GM18951 (cell line): ENCODE results near the gene CHD9NB.
"Not testable (repeated sequence)": the region's sequence is repeated elsewhere in the genome, so short reads cannot be mapped to it uniquely, and the experiment has no call there.

Experiments used
- POLR2A ChIP-seq: IDR thresholded peaks from 4 replicates; pipeline ENCODE4 v1.6.1; 2011; ENCODE audit warnings: mild to moderate bottlenecking; ENCODE audit not compliant: insufficient read length, insufficient read depth; ENCODE audit errors: extremely low read depth
- in situ Hi-C: fragments of 300-500 bp; cut with MboI; formaldehyde crosslinking; loops from one replicate; pipeline ENCODE4 v1.12.0; 2022; ENCODE audit warnings: low sequenced_read_pairs, mixed read lengths, inconsistent platforms; ENCODE audit not compliant: unreplicated experiment

CHD9NB gene

DNA sequence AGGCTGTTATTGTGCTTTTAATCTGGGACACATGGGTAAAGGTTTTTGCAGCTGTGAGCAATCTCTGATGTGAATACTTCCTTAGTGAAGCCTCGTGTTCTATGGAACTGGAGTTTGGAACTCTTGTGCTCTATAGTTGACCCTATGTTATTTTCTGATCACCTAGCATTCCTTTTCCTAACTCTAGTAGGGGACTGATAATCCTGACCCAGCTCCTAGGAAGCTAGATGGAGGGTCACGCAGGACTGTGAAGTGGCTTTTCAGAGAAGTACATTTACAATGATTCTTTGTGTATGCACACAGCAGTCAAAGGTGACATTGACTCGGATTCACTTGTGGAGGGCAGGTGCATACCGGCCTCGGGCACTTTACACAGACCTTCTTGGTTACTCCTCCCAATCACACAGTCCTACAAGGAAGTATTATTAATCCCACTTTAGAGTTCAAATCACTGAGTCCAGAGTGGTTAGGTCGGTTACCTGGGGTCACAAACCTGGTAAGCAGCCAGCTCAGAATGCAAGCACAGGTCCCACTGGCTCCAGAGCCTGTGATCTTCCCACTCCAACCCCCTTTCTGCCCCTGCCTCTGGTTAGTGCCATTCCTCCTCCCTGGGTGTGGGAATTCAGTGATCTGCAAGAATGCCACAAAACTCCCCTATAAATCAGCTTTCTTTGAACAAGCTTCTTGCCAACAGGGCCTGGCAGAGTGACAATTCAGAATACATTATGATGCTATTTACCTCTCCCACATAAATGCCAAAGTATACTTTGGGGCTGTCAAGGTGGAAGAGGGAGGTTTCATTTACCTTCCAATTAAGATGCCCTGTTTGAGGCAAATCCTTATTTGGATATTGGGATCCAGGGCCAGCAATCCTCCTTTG, 7.1 kb downstream of the CHD9NB start:
- no peak for TF ChIP-seq POLR2A
- in situ Hi-C loops, result no loop called here

DNA sequence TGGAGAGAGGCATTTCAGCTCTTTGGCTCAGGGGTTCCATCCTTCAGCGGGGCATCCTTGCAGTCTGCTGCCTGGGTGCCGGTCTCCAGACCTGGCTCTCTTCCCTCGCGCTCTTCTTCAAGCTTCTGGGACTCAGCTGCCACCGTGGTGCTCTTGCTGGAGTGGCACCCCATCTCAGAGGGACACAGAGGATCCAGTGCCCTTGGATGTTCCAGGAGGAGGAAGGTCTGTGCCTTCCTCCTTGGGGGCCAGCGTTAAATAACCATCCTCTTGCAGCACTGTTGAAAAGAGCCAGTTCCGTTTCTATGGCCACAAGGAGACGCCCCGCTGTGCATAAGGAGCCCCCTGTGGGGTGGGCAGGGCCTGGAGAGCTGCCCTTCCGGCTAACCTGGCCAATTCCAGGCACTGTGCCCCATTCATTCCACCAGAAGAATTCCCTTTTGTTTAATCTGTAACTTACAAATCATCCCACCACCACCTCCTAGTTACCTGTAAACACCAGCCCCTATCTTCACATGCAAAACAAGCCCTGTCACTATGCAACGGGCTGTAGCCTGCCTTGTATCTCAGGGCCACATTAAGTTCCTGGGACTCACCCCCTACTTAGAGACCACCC, 8.6 kb downstream of the CHD9NB start:
- TF ChIP-seq POLR2A, result no peak
- in situ Hi-C loops, result no loop called here

DNA sequence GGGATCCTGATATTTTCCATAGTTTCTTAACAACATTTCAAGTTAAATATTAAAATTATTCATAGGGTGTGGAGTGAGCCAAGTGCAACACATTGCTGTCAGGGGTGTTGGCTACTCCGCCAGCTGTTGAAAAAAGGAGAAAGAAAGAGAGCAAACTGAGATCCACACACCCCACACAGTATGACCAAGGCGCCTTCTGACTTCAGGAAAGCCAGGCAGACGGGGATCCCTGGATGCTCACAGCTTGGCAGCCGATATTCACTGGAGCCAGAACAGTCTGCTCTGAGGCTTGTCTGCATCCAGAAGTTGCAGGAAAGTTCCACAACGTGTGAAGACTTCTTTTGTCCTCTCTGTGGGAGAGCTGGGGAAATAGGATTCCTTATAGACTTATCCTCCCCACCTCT, 9.3 kb downstream of the CHD9NB start:
- in situ Hi-C loops, result no loop called here

GRCh38 chr16:53042235-53042701, 10.4 kb downstream of the CHD9NB start:
- in situ Hi-C loops, result no loop called here
- no peak for TF ChIP-seq POLR2A

More for the DNA sequence above, 9.3 kb downstream of the CHD9NB start:
- no peak for TF ChIP-seq POLR2A

GRCh38 chr16:53041320-53042051, 11.2 kb downstream of the CHD9NB start:
- in situ Hi-C loops, result no loop called here
- TF ChIP-seq POLR2A, result no peak

DNA sequence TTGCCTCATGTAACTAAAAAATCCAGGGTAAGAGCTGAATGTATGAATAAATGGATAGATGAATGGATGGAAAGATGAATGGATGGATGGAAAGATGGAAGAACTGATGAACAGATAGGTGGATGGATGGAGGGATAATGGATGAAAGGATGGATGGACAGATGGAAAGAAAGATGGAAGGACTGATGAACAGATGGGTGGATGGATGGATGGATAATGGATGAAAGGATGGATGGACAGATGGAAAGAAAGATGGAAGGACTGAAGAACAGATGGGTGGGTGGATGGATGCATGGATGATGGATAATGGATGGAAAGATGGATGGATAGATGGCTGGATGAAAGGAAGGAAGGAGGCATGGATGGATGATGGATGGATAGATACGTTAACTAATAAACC, 11.9 kb downstream of the CHD9NB start:
- in situ Hi-C loops, result no loop called here
- no peak for TF ChIP-seq POLR2A

DNA sequence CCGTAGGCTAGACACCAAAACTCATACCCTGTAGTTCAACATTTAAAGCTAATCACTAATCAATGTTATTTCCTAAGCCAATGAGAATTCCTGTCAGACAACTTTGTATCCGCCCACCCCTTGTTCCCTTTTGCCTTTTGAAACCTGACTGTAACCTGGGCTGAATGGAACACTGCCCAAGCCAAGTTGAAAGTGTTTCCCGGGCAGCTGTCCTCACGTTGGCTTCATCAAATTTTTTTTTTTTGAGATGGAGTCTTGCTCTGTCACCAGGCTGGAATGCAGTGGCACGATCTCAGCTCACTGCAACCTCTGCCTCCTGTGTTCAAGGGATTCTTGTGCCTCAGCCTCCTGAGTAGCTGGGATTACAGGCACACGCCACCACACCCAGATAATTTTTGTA, 16.0 kb downstream of the CHD9NB start:
- in situ Hi-C loops, result not testable (repeated sequence)

GRCh38 chr16:53036066-53036465, 16.6 kb downstream of the CHD9NB start:
- in situ Hi-C loops, result no loop called here
- no peak for TF ChIP-seq POLR2A

DNA sequence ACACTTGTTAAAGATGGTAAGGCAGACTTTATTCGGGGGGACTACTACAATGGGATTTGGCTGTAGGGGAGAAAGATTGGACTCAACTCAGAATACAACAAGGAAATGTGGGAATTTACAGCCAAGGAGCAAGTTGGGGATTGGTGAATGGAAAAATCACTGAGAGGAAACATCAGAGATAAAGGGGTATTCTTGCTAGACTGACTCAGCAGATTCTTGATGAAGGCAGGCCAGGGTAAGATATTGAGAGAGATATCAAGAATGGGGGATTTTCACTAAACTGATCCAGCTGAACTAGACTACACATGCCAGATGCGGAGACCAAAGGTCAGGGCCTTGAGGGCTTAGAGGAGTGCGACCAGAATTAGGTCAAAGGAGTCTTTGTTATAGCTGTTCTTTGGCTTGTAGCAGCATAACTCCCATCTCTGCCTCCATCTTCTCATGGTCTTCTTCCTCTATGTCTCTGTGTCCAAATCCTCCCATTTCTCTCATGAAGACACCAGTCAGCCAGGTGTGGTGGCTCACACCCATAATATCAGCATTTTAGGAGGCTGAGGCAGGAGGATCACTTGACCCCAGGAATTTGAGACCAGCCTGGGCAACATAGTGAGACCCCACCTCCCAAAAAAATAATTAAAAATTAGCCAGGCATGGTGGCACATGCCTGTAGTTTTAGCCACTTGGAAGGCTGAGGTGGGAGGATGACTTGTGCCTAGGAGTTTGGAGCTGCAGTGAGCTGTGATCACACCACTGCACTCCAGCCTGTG, 17.3 kb downstream of the CHD9NB start:
- in situ Hi-C loops, result no loop called here

DNA sequence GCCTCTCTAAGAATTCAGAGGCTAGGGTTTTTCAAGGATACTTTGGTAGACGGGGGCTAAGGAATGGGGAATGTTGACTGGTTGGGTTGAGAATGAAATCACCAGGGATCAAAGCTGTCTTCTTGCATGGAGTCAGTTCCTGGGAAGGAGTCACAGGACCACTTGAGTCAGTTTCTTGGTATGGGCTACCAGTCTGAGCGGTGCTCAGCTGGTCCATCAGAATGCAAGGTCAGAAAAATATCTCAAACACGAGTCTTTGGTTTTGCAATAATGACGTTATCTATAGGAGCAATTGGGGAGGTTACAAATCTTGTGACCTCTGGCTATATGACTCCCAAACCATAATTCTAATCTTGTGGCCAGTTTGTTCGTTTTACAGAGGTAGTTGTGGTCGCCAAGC, 18.4 kb downstream of the CHD9NB start:
- no peak for TF ChIP-seq POLR2A
- in situ Hi-C loops, result no loop called here

More for the DNA sequence above, 17.3 kb downstream of the CHD9NB start:
- no peak for TF ChIP-seq POLR2A

- no peak for TF ChIP-seq POLR2A
- in situ Hi-C loops, result no loop called here
These were observed 21.3 kb downstream of the CHD9NB start for GRCh38 chr16:53031323-53031942.

DNA sequence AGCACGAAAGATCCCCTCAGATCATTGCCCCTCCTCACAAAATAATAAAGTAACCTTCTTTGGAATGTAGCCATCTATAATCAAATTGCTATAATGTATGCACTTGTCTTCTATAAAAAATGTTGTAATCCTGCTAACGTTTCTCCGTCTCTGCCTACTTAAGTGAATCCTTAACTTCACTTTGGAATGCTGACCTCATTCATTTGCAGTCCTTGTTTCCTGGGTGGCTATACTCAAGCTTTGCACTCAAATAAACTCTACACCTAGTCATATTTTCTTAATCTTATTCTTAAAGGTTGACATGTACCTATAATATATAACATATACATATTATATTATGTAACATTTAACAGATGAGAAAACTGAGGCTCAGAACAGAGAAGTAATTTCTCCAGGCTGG, 22.7 kb downstream of the CHD9NB start:
- no peak for TF ChIP-seq POLR2A
- in situ Hi-C loops, result no loop called here
